Activated CD8-positive, alpha-beta memory T cell treated with anti-CD3 and anti-CD28 coated beads, Interleukin-2, amount 50 U/mL, for 24 hours (primary cell): ENCODE results near the gene OXER1.
A peak's percentile ranks its signal among the peaks of the same experiment; 100 is the strongest.

Experiments
- DNase-seq: peaks from one replicate; pipeline ENCODE4 v3.0.0-alpha.2; 2020; ENCODE audit errors: extremely low read depth

The OXER1 gene, protein sequence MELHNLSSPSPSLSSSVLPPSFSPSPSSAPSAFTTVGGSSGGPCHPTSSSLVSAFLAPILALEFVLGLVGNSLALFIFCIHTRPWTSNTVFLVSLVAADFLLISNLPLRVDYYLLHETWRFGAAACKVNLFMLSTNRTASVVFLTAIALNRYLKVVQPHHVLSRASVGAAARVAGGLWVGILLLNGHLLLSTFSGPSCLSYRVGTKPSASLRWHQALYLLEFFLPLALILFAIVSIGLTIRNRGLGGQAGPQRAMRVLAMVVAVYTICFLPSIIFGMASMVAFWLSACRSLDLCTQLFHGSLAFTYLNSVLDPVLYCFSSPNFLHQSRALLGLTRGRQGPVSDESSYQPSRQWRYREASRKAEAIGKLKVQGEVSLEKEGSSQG

DNA sequence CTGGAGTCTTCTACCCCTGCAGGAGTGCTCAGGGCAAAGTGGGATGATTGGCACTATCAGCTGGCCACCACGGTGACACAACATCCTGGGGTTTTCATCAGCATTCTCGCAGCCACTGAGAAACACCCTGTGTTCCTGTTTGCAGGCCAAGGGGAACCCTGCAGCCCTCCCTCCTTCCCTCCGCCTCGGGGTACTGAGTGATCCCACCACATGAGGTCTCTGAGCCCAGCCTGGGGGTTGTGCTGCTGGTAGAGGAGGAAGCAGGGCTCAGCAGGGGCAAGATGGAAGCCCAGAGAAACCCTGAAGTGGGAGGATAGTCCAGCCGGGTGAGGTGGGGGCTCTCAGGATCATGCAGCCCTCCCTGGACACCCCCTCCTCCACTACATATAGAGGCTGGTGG, at the start of gene OXER1:
TSS of gene OXER1 (minus strand) at position 40 of the 400 bp plus-strand sequence. CDS start 73 bp downstream, outside the sequence.
- no peak for DNase-seq

DNA sequence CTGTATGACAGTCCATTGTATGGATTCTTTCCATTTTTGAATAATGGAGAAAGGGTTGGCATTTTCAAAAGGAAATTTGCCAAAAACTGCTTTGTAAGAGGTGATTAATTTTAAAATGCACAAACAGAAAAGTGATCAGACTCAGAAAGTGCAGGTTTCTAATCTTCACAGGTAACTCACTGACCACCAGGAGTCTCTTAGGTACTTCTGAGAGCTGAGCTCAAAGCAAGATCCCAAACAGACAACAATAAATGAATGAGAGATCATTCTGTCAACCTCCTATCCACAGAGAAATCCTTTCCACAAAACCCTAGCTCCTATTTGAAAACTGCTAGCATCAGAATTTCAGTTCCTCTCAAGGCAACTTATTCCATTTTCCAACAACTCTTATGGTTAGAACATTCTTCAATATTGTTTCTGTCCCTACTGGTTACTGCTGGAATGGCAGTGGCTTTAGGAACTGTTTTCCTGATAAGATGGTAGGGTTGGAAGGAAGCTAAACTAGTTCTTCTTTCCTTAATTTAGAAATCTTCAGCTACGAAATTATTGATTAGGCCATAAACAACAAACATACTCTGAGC, 49.1 kb upstream of the OXER1 start:
- DNase-seq = no peak

DNA sequence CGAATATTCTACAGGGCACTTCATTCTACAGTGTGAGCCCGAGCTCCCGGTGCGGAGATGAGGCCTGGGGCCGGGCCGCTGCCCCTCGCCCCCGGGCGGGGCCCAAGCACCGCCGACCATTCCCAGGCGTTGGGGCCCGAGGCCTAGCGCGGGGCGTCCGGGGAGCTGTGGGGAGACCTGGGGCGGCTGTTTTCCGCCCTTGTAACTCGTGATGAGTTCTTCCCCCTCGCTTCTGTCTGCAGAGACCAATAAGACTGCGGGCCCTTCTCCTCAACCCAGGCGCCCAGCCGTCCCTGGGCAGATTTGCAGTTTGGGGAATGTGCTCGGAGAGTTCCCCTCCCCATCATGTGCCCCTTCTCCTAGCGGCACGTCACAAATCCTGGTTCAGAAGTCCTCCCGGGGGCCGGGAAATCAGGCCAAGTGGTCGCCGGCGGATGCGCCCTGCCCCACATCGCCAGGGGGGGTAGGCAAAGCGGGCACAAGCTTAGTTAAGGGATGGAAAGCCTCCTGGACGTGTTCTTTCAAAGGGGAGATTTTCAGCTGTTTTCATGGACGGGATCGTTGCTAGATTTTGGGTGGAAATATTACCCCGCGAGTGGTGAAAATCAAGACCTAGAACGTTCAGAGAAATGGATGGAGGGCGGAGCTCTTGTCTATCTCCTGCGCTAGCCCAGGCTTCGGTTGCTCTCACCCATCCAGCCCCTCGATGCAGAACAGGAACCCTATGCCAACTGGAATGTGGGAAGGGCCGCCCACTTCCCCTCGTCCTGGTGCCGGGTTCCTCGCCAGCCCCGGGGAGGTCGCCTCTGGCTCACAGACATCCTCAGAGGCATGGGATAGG, 47.3 kb upstream of the OXER1 start:
- DNase-seq = no peak

GRCh38 chr2:42810121-42810970, 46.4 kb upstream of the OXER1 start:
- peak; percentile 81 for DNase-seq

DNA sequence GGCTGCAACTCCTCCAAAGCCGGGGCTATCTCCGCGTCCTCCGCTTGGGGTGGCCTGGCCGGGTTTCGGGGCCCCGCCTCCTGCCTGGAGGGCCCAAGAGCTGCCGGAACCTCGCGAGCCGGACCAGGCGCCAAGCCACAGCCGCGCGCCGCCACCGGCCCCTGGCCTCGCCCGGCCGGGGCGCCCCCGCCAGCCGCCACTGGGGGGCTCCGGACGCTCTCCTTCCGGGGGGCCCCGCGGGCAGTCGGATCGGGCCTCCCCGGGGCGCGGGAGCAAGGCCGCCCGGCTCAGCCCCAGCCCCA, 45.8 kb upstream of the OXER1 start:
- no peak for DNase-seq

DNA sequence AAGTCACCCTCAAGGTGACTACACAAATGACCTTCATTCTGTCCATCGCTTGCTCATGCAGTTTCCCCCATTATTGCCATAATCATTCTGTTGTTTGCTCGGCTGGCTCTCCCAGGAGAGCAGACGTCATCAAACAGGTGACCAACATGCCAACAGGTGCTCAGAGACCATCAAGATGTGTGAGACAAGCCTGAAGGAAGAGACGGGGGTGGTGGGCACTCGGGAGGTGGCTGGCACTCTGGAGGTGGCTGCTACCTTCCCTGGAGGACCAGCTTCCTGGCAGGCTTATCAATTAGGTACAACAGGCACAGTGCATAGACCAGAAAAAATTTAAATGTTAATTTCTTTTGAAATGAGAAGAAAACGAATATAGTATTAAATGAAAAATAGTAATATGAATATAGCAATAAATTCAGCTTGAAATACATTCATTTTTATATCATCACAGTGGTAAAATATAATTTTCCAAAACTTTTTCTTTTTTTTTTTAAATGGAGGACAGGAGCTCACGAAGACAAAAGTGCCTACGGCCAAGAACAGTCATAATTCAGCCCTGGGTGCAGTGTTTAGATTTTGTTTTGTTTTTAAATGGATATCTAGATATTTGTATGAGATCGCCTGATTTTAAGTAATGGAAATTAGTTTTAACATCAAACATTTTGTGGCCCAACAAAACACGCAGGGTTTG, 45.3 kb upstream of the OXER1 start:
- DNase-seq = no peak

- DNase-seq = no peak
Observed at GRCh38 chr2:42808301-42808700, 44.4 kb upstream of the OXER1 start.

- DNase-seq = no peak
Observed at GRCh38 chr2:42806786-42807185, 42.9 kb upstream of the OXER1 start.

DNA sequence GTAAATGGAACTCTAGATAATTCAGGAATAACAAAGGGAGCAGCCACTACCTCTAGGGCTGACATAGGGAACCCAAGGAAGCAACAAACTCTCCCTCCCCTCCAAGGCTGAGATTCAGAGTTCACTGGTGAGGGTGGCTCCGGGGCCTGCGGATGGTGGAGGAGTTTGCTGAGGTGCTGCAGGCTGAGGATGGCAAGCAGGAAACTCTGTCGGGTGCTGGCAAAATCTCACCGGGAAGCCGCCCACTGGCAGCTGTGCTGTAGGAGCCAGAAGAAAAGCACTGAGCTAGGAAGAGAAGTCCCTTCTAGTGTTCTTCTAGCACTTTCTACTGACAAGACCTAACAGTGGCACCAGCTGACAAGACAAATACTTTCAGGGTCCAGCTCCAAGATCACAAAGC, 41.0 kb upstream of the OXER1 start:
- no peak for DNase-seq

GRCh38 chr2:42804338-42804737, 40.4 kb upstream of the OXER1 start:
- no peak for DNase-seq

DNA sequence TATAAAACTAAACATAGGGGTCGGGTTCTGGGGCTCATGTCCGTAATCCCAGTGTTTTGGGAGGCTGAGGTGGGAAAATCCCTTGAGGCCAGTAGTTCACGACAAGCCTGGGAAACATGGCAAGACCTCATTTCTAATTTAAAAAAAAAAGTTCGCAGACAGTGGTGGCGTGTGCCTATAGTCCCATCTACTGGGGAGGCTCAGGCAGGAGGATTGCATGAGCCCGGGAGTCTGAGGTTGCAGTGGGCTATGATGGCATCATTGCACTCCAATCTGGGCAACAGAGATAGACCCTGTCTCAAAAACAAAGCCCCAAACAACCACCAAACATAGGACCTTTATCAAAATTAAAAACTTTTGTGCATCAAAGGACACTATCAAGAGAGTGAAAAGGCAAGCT, 38.2 kb upstream of the OXER1 start:
- no peak for DNase-seq

- DNase-seq = no peak
Observed at GRCh38 chr2:42801381-42801780, 37.4 kb upstream of the OXER1 start.

DNA sequence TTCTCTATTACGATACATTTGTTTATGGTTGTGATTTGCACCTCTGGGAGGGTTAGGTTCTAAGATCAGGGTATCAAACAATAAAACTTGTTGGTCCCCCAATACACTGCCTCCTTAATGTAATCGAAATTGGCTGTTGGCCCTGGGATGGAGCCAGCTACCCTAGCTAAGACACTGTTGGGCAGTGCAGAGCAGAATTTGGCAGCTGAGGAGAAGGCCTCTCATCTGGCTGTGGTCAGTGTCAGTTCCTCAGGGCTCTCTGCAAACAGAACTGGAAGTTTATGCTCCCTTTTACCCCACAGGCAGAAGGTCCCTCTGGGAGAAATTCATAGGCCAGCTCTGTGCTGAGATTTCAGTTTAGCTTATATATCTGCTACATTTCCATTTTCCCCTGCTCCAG, 37.0 kb upstream of the OXER1 start:
- DNase-seq = no peak

DNA sequence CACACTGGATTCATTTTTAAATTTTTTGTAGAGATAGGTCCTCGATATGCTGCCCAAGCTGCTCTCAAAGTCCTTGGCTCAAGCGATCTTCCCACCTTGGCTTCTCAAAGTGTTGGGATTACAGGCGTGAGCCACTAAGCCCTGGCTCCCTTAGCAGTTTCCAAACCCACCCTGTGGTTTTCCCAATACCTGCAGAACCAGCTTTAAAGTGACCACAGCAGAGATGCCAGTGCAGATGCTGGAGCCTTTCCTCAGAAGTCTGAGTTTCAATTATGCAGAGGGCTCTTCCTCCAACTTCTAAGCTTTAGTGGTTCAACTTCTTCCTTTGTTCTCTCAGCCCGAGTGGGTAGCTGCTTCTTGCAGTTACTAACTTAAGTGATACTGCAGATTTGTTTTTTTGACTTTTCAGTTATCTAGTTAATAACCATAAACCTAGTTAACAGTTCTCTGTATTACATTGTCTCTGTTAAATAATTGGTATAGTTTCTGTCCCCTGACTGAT, 36.6 kb upstream of the OXER1 start:
- no peak for DNase-seq

GRCh38 chr2:42799881-42800280, 35.9 kb upstream of the OXER1 start:
- DNase-seq = no peak

DNA sequence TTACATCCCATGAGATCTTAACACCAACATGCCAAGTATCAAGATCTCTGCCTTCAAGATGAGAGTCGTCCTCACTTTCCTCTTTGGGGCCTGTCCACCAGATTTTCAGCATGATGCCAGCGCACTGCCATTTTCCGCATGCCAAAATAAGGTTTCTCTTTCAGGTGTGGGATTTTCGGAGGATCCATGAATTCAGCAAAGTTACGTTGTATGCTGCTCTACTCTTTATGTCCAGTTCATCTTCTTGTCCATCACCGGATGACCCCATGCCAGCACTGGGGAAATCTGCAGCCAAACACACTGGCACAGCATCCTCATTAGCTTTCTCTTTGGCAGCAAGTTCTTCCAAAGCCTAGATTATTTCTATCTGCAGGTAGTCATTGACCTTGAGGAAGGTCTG, 33.3 kb upstream of the OXER1 start:
- no peak for DNase-seq

GRCh38 chr2:42796427-42797248, 32.7 kb upstream of the OXER1 start:
- DNase-seq = no peak

DNA sequence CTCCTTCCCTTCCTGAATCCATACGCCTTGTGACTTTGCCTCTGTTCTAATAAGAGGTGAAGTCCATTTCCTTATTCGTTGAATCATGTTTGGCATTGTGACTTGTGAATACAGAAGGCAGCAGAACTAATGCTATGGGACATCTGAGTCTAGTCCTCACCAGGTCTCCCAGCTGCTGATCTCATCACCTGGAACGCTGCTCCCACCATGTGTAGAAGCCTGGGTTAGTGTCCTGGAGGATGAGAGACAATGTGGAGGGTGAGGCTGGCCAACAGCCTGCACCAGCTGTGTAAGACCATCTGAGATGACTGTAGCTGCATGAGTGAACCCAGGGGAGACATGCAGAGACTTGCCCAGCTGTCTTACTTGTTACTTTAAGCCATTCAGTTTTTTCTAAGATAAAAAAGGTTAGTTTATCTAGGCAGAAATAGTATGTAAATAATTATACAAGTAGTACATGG, 31.9 kb upstream of the OXER1 start:
- DNase-seq = no peak

DNA sequence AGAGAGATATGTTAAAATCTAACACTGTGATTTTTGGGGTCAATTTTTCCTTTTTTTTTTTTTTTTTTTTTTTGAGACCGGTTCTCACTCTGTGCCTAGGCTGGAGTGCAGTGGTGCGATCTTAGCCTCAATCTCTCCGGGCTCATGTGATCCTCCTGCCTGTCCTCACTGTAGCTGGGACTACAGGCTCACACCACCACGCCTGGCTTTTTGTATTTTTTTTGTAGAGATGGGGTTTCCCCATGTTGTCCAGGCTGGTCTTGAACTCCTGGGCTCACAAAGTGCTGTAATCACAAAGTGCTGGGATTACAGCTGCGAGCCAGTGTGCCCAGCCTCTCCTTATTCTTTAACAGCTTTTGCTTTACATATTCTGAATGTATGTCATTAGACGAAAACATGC, 31.3 kb upstream of the OXER1 start:
- no peak for DNase-seq
